Erythroblast (primary cell): Measurements from ENCODE around the gene HBG2.

ENCODE experiments used
- GATA1 ChIP-seq: IDR thresholded peaks from 2 replicates; pipeline ENCODE4 v1.6.1; 2011; ENCODE audit warnings: low read depth, mild to moderate bottlenecking, control low read depth, low read length, moderate library complexity
- POLR2A ChIP-seq: IDR thresholded peaks from 2 replicates; pipeline ENCODE4 v1.6.1; 2011; ENCODE audit warnings: mild to moderate bottlenecking, low read length

DNA sequence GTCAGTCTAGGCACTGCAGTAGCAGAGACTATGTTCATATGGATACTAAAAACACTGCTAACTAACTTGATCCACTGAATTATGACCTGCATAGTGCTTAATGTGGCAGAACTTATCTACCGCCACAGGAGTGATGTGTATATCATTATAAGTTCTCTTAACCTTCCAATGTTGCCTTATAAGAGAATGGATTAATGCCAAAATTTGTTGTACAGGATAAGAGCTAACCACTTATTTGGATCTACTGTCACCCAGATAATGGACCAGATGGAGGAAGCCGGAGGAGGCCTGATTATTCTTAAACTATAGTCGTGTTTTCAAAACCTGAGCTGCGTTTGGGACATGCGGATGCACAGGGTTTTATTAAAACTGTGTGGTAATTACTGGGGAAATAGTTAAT is 49.0 kb upstream of the HBG2 start:
- TF ChIP-seq POLR2A, result peak; percentile 22
- no peak for TF ChIP-seq GATA1
